H9 (cell line): ENCODE measurements around the gene WIZ. TPM values are rescaled to one million over a fixed set of nuclear protein-coding genes. Genes with fewer than 3 reads are reported as not detected.
"Not testable (repeated sequence)": the region's sequence is repeated elsewhere in the genome, so short reads cannot be mapped to it uniquely, and the experiment has no call there.

Source experiments
- DNase-seq: peaks from one replicate; pipeline ENCODE4 v3.0.0-alpha.2; 2017
- H2AFZ ChIP-seq: one replicate; pipeline ENCODE4 v1.6.1; 2013; ENCODE audit warnings: mild to moderate bottlenecking, low read length, control low read depth, moderate library complexity
- H2AK5ac ChIP-seq: 2 replicates; pipeline ENCODE4 v1.6.1; 2013; ENCODE audit warnings: low read length, control low read depth, mixed read lengths; ENCODE audit not compliant: insufficient read length
- H2BK120ac ChIP-seq: one replicate; pipeline ENCODE4 v1.6.1; 2013; ENCODE audit warnings: low read depth, mild to moderate bottlenecking, low read length, control low read depth, inconsistent platforms; ENCODE audit not compliant: poor library complexity, severe bottlenecking
- H2BK12ac ChIP-seq: 2 replicates; pipeline ENCODE4 v1.6.1; 2013; ENCODE audit warnings: low read length, control low read depth, mixed read lengths, low read depth; ENCODE audit not compliant: insufficient read length
- H2BK15ac ChIP-seq: 2 replicates; pipeline ENCODE4 v1.6.1; 2013; ENCODE audit warnings: low read depth, low read length, control low read depth
- H2BK20ac ChIP-seq: one replicate; pipeline ENCODE4 v1.6.1; 2013; ENCODE audit warnings: low read depth, mild to moderate bottlenecking, low read length, control low read depth, inconsistent platforms; ENCODE audit not compliant: poor library complexity, severe bottlenecking
- H2BK5ac ChIP-seq: 2 replicates; pipeline ENCODE4 v1.6.1; 2013; ENCODE audit warnings: low read length, control low read depth, mixed read lengths; ENCODE audit not compliant: insufficient read length
- H3K14ac ChIP-seq: 2 replicates; pipeline ENCODE4 v1.6.1; 2013; ENCODE audit warnings: low read length, control low read depth; ENCODE audit not compliant: insufficient read depth
- H3K18ac ChIP-seq: 2 replicates; pipeline ENCODE4 v1.6.1; 2013; ENCODE audit warnings: low read depth, mild to moderate bottlenecking, mixed read lengths, low read length, control low read depth; ENCODE audit not compliant: insufficient read length
- H3K23ac ChIP-seq: 2 replicates; pipeline ENCODE4 v1.6.1; 2013; ENCODE audit warnings: low read length, control low read depth, mixed read lengths, low read depth; ENCODE audit not compliant: insufficient read length
- H3K23me2 ChIP-seq: 2 replicates; pipeline ENCODE4 v1.6.1; 2013; ENCODE audit warnings: low read depth, mild to moderate bottlenecking, mixed read lengths, low read length, control low read depth; ENCODE audit not compliant: insufficient read length, poor library complexity, severe bottlenecking
- H3K27ac ChIP-seq: 2 replicates; pipeline ENCODE4 v1.5.1; 2013; ENCODE audit warnings: low read length, control low read depth, mixed read lengths, low read depth; ENCODE audit not compliant: insufficient read length
- H3K27me3 ChIP-seq: 2 replicates; pipeline ENCODE4 v1.6.1; 2013; ENCODE audit warnings: low read length, control low read depth, inconsistent platforms; ENCODE audit not compliant: insufficient read depth
- H3K4ac ChIP-seq: 2 replicates; pipeline ENCODE4 v1.6.1; 2013; ENCODE audit warnings: low read depth, mild to moderate bottlenecking, control low read depth, inconsistent platforms, low read length, moderate library complexity
- H3K4me1 ChIP-seq: 2 replicates; pipeline ENCODE4 v1.6.1; 2013; ENCODE audit warnings: low read length, control low read depth, inconsistent platforms; ENCODE audit not compliant: insufficient read depth
- H3K4me2 ChIP-seq: 2 replicates; pipeline ENCODE4 v1.6.1; 2013; ENCODE audit warnings: low read length, control low read depth, mixed read lengths; ENCODE audit not compliant: insufficient read length, insufficient read depth
- H3K56ac ChIP-seq: 2 replicates; pipeline ENCODE4 v1.6.1; 2013; ENCODE audit warnings: low read depth, mild to moderate bottlenecking, mixed read lengths, low read length, control low read depth; ENCODE audit not compliant: insufficient read length
- H3K79me1 ChIP-seq: 2 replicates; pipeline ENCODE4 v1.6.1; 2013; ENCODE audit warnings: low read depth, mild to moderate bottlenecking, moderate library complexity, low read length, control low read depth, inconsistent platforms; ENCODE audit not compliant: insufficient read depth, poor library complexity, severe bottlenecking
- H3K79me2 ChIP-seq: 2 replicates; pipeline ENCODE4 v1.6.1; 2013; ENCODE audit warnings: low read length, control low read depth, inconsistent platforms; ENCODE audit not compliant: insufficient read depth
- H3K9ac ChIP-seq: 2 replicates; pipeline ENCODE4 v1.6.1; 2013; ENCODE audit warnings: low read length, control low read depth, mixed read lengths; ENCODE audit not compliant: insufficient read length; ENCODE audit errors: extremely low read depth
- H3K9me3 ChIP-seq: one replicate; pipeline ENCODE4 v1.6.1; 2013; ENCODE audit warnings: low read depth, low read length, inconsistent platforms; ENCODE audit not compliant: control insufficient read depth
- H3T11ph ChIP-seq: one replicate; pipeline ENCODE4 v1.6.1; 2013; ENCODE audit warnings: mild to moderate bottlenecking, low read length, control low read depth, inconsistent platforms
- H4K20me1 ChIP-seq: one replicate; pipeline ENCODE4 v1.6.1; 2013; ENCODE audit not compliant: control insufficient read depth, insufficient read length, insufficient read depth
- H4K5ac ChIP-seq: 2 replicates; pipeline ENCODE4 v1.6.1; 2013; ENCODE audit warnings: low read depth, mild to moderate bottlenecking, mixed read lengths, low read length, control low read depth; ENCODE audit not compliant: insufficient read length
- H4K8ac ChIP-seq: replicated peaks from 2 replicates; pipeline ENCODE4 v1.6.1; 2013; ENCODE audit warnings: low read length, control low read depth, mixed read lengths, low read depth; ENCODE audit not compliant: insufficient read length
- H4K91ac ChIP-seq: 2 replicates; pipeline ENCODE4 v1.6.1; 2013; ENCODE audit warnings: low read depth, mild to moderate bottlenecking, moderate library complexity, mixed read lengths, low read length, control low read depth; ENCODE audit not compliant: insufficient read length
- H3K27ac Mint-ChIP-seq, 3 experiments: 2 replicates in 2 of 3; 3 replicates in 1 of 3; pipeline ENCODE4 v1.8.0; 2020 to 2021; ENCODE audit warnings: mixed read lengths in 3 of 3, mild to moderate bottlenecking in 1 of 3, moderate library complexity in 1 of 3
- H3K27me3 Mint-ChIP-seq: 2 replicates; pipeline ENCODE4 v1.8.0; 2021; ENCODE audit warnings: low read depth, mild to moderate bottlenecking, moderate library complexity, mixed read lengths
- H3K36me3 Mint-ChIP-seq, 3 experiments: 2 replicates in 2 of 3; 3 replicates in 1 of 3; pipeline ENCODE4 v1.8.0; 2020 to 2021; ENCODE audit warnings: low read depth in 3 of 3, mixed read lengths in 3 of 3; ENCODE audit not compliant: insufficient read depth in 1 of 3
- H3K4me1 Mint-ChIP-seq, 2 experiments: 2 replicates each; pipeline ENCODE4 v1.8.0; 2020; ENCODE audit warnings: mixed read lengths in 2 of 2
- H3K4me3 Mint-ChIP-seq, 2 experiments: 2 replicates in 1 of 2; 3 replicates in 1 of 2; pipeline ENCODE4 v1.8.0; 2020 to 2021; ENCODE audit warnings: mild to moderate bottlenecking in 2 of 2, mixed read lengths in 2 of 2, moderate library complexity in 1 of 2
- H3K9me3 Mint-ChIP-seq, 2 experiments: 2 replicates in 1 of 2; 3 replicates in 1 of 2; pipeline ENCODE4 v1.8.0; 2020; ENCODE audit warnings: mild to moderate bottlenecking in 2 of 2, mixed read lengths in 2 of 2, moderate library complexity in 1 of 2
- WGBS: extraction: QIAGEN DNeasy Blood & Tissue Kit; methylation state at CpG from one replicate; pipeline ENCODE4 v1.1.7; 2013; ENCODE audit warnings: missing lambda C conversion rate, low lambda C conversion rate, mixed read lengths; ENCODE audit not compliant: insufficient read length; ENCODE audit errors: extremely low coverage; 5-methylcytosine and 5-hydroxymethylcytosine counted together
- total RNA-seq: library from RNA; stranded (reverse); gene quantifications from 2 replicates; pipeline ENCODE4 v1.2.1, GENCODE V29; 2021
- TF ChIP-seq, protein P1 (sequence below): fragments of 200-600 bp; sonication (generic); conservative IDR thresholded peaks from 3 replicates; pipeline ENCODE4 v1.8.0; 2021; ENCODE audit warnings: antibody characterized with exemption, mild to moderate bottlenecking

WIZ gene
- total RNA-seq, 1 experiment from 2014 or later: 33.3 TPM

DNA sequence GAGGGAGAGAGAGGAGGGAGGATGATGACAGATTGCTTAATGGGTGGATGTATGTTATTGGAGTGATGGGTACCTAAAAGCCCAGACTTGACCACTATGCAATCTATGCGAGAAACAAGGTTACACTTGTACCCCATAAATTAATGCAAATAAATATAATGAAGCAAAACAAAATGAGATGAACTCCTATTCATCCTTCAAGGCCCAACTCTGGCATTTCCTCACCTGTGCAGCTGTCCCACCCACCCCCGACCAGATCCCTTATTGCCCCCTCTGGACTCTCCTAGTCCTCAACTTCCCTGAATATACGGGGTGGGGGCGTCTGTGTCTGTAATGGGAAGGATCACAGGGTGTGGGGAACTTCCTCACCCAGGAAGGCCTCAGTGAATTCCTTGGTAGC lies 25.4 kb upstream of the WIZ start:
- Histone ChIP-seq H2BK12ac (no peak overlapping the region), H3K23me2 (no peaks in the 10 kb centered on the region), H2BK120ac (no peak overlapping the region), H3K27me3 (no peaks in the 10 kb centered on the region), H3K9me3 (peaks cover 10% of the 10 kb centered on the region), H3K14ac (no peak overlapping the region), H3K4me2 (no peak overlapping the region), H3K18ac (no peak overlapping the region), H3K4me1 (no peaks in the 10 kb centered on the region), H4K91ac (no peak overlapping the region), H4K5ac (no peak overlapping the region), H3T11ph (no peak overlapping the region), H2BK20ac (no peak overlapping the region), H3K79me1 (no peaks in the 10 kb centered on the region), H3K23ac (no peak overlapping the region), H3K27ac (no peak overlapping the region), H2AFZ (no peak overlapping the region), H2BK5ac (no peak overlapping the region), H3K56ac (no peak overlapping the region), H3K4ac (no peak overlapping the region), H2BK15ac (no peak overlapping the region), H4K8ac (no peak overlapping the region), H2AK5ac (no peak overlapping the region), H3K9ac (no peak overlapping the region), H3K79me2 (no peaks in the 10 kb centered on the region), H4K20me1 (no peaks in the 10 kb centered on the region)
- no peaks in the 10 kb centered on the region for H3K4me1 Mint-ChIP-seq
- TF ChIP-seq, protein P1, sequence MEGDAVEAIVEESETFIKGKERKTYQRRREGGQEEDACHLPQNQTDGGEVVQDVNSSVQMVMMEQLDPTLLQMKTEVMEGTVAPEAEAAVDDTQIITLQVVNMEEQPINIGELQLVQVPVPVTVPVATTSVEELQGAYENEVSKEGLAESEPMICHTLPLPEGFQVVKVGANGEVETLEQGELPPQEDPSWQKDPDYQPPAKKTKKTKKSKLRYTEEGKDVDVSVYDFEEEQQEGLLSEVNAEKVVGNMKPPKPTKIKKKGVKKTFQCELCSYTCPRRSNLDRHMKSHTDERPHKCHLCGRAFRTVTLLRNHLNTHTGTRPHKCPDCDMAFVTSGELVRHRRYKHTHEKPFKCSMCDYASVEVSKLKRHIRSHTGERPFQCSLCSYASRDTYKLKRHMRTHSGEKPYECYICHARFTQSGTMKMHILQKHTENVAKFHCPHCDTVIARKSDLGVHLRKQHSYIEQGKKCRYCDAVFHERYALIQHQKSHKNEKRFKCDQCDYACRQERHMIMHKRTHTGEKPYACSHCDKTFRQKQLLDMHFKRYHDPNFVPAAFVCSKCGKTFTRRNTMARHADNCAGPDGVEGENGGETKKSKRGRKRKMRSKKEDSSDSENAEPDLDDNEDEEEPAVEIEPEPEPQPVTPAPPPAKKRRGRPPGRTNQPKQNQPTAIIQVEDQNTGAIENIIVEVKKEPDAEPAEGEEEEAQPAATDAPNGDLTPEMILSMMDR: no peak
- H3K36me3 Mint-ChIP-seq: peaks cover 1 to 15% (median 9%) of the 10 kb centered on the region in 3 experiments; a peak in 4 of 7 replicates
- no peak overlapping the region for H3K27ac Mint-ChIP-seq
- H3K9me3 Mint-ChIP-seq: peaks cover 19 to 80% of the 10 kb centered on the region in 2 experiments
- H3K4me3 Mint-ChIP-seq: no peak overlapping the region
- DNase-seq: no peak
- H3K27me3 Mint-ChIP-seq: peaks cover 21% of the 10 kb centered on the region
- no CpG with 5 or more reads among the region's 4 CpGs for WGBS

DNA sequence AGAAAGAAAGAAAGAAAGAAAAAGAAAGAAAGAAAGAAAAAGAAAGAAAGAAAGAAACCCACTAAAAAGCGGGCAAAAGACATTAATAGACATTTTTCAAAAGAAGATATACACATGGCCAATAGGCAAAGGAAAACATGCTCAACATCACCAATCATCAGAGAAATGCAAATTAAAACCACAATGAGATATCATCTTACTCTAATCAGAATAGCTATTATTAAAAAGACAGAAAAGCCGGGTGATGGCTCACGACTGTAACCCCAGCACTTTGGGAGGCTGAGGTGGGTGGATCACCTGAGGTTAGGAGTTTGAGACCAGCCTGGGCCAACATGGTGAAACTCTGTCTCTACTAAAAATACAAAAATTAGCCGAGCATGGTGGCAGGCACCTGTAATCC lies 24.1 kb upstream of the WIZ start:
- H3K36me3 Mint-ChIP-seq: peaks cover 1 to 11% (median 6%) of the 10 kb centered on the region in 3 experiments; a peak in 4 of 7 replicates
- H3K79me2 ChIP-seq, H2BK5ac ChIP-seq, H3K23ac ChIP-seq, H2BK15ac ChIP-seq, H3K27ac Mint-ChIP-seq, H2BK20ac ChIP-seq, H4K20me1 ChIP-seq, DNase-seq, H3K4me3 Mint-ChIP-seq, H3K4me2 ChIP-seq, H3K23me2 ChIP-seq, H3K4me1 ChIP-seq, H3K9ac ChIP-seq, H3K9me3 ChIP-seq, H3T11ph ChIP-seq, H3K14ac ChIP-seq, H3K4me1 Mint-ChIP-seq, H3K18ac ChIP-seq, H2AFZ ChIP-seq, H4K91ac ChIP-seq, H2BK12ac ChIP-seq, H3K56ac ChIP-seq, H3K4ac ChIP-seq, H2AK5ac ChIP-seq, H3K79me1 ChIP-seq, H4K8ac ChIP-seq, H2BK120ac ChIP-seq, H4K5ac ChIP-seq, H3K27ac ChIP-seq, H3K27me3 ChIP-seq: not testable (repeated sequence)
- peaks cover 33% of the 10 kb centered on the region for H3K27me3 Mint-ChIP-seq
- WGBS: no CpG with 5 or more reads among the region's 4 CpGs
- H3K9me3 Mint-ChIP-seq: peaks cover 17 to 73% of the 10 kb centered on the region in 2 experiments
